COLO668 (cell line): ENCODE data around the gene EPN2.
"Not testable (repeated sequence)": the region's sequence is repeated elsewhere in the genome, so short reads cannot be mapped to it uniquely, and the experiment has no call there.

Experiments used
- DNase-seq: peaks from one replicate; lab custom pipeline; 2025; ENCODE audit not compliant: unreplicated experiment; lab: John Stamatoyannopoulos, UW

The EPN2 gene

GRCh38 chr17:19343256-19343630 lies 106.1 kb downstream of the EPN2 start:
- DNase-seq = no peak

- DNase-seq = no peak
Observed at GRCh38 chr17:19343671-19344151, 106.5 kb downstream of the EPN2 start.

GRCh38 chr17:19344311-19345066 lies 107.3 kb downstream of the EPN2 start:
- no peak for DNase-seq

- DNase-seq = no peak
Observed at GRCh38 chr17:19345067-19345460, 107.9 kb downstream of the EPN2 start.

- DNase-seq = no peak
Observed at GRCh38 chr17:19345486-19346350, 108.6 kb downstream of the EPN2 start.

- DNase-seq = peak; percentile 10
Observed at GRCh38 chr17:19346351-19347255, 109.4 kb downstream of the EPN2 start.

GRCh38 chr17:19347323-19348080 lies 110.3 kb downstream of the EPN2 start:
- no peak for DNase-seq

- DNase-seq = no peak
Observed at GRCh38 chr17:19348081-19348650, 111.0 kb downstream of the EPN2 start.

- no peak for DNase-seq
Observed at GRCh38 chr17:19348806-19349205, 111.6 kb downstream of the EPN2 start.

- not testable (repeated sequence) for DNase-seq
Observed at GRCh38 chr17:19353401-19353800, 116.2 kb downstream of the EPN2 start.

- no peak for DNase-seq
Observed at GRCh38 chr17:19354748-19355147, 117.6 kb downstream of the EPN2 start.

GRCh38 chr17:19357351-19357750 lies 120.2 kb downstream of the EPN2 start:
- no peak for DNase-seq

- no peak for DNase-seq
Observed at GRCh38 chr17:19357761-19358160, 120.6 kb downstream of the EPN2 start.

- no peak for DNase-seq
Observed at GRCh38 chr17:19359151-19359550, 122.0 kb downstream of the EPN2 start.

GRCh38 chr17:19359856-19360255 lies 122.7 kb downstream of the EPN2 start:
- no peak for DNase-seq

GRCh38 chr17:19360772-19361171 lies 123.6 kb downstream of the EPN2 start:
- DNase-seq = no peak

- DNase-seq = no peak
Observed at GRCh38 chr17:19361326-19361725, 124.2 kb downstream of the EPN2 start.

GRCh38 chr17:19361944-19362276 lies 124.7 kb downstream of the EPN2 start:
- no peak for DNase-seq

GRCh38 chr17:19362277-19363113 lies 125.3 kb downstream of the EPN2 start, which contains the start of gene B9D1:
B9D1 (minus strand) TSS chr17:19362723; CDS start chr17:19362569, 154 bp downstream.
- DNase-seq = peak; percentile 84
